Measurements from ENCODE around the gene MAP4K3. TPM values are rescaled to one million over a fixed set of nuclear protein-coding genes. Genes with fewer than 3 reads are reported as not detected.
"Not testable (repeated sequence)": the region's sequence is repeated elsewhere in the genome, so short reads cannot be mapped to it uniquely, and the experiment has no call there.

Gene MAP4K3
- total RNA-seq, 1 donor from 2014 or later = 32.3 TPM

DNA sequence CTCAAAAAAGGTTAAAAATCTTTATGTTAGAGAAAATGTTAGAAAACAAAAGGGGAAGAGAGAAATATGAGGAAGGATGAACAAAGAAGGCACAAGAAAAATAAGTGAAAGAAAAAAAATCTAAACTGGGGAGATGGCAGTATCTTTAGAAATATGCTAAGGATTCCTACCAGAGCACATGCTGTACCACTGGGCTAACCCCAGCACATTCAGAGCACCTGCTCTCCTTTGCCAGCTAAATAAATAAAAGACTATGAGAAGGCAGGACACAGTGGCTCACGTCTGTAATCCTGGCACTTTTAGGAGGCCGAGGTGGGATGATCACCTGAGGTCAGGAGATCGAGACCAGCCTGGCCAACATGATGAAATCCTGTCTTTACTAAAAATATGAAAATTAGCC lies 101.2 kb downstream of the MAP4K3 start:
- ATAC-seq = no peak
- no peak for DNase-seq (ENCODE audit: missing footprints)
- intact Hi-C loops (cut with DNase I) = no loop called here

DNA sequence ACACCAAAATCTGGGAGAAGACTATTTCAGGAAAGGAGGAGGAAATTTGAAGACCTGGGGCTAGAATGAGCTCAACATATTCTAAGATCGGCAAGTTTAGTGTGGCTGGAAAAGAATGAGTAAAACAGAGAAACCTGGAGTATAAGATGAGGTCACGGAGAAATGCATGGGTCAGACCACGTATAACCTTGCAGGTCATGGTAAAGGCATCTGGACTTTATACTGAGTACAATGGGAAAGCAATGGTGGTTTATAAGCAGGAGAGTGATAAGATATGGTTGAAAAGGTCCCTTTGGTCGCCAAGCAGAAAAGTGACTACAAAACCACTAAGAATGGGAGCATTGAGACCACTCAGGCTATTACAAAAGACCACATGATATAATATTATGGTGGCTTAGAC lies 102.1 kb downstream of the MAP4K3 start:
- ATAC-seq (no peak), DNase-seq (ENCODE audit: missing footprints) (no peak)
- intact Hi-C loops (cut with DNase I) = no loop called here

DNA sequence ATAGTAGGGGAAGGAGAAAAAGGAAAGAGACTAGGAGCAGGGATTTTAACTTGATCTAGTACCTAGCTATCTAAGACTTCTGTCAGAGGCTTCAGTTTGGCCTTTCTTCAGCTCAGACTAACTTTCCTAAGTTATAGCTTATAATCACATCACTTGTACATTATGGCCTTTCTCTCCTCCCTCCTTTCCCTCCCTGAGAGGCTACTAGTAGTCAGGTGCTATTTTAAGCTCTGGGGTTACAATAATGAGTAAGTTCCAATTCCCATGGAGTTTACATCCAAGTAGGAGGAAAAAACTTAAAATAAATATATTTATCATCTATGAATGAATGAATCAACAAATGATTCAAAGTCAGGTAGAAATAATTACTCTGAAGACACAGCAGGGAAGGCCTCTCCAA lies 102.6 kb downstream of the MAP4K3 start:
- intact Hi-C loops (cut with DNase I) = no loop called here
- ATAC-seq (no peak), DNase-seq (ENCODE audit: missing footprints) (no peak)

GRCh38 chr2:39326644-39327043 lies 110.4 kb downstream of the MAP4K3 start:
- ATAC-seq (no peak), DNase-seq (ENCODE audit: missing footprints) (no peak)
- intact Hi-C loops (cut with DNase I) = no loop called here

DNA sequence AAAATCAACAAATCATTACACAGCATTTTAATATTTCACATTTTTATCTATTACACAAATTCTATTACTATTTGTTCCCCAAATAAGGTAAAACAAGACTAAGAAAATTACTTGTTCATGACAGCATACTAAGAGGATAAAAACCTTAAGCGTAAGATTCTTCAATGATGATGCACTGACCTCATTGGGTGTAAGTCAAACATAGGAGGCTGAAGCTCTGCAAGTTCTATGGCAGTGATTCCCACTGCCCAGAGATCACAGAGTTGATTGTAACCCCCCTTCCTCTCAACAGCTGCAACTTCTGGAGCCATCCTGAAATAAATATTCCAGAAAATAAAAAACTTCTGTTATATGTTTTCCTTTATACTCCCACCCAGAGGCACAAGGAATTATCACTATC lies 111.1 kb downstream of the MAP4K3 start:
- ATAC-seq (no peak), DNase-seq (ENCODE audit: missing footprints) (no peak)
- intact Hi-C loops (cut with DNase I) = no loop called here

GRCh38 chr2:39321056-39322035 lies 115.7 kb downstream of the MAP4K3 start:
- intact Hi-C loops (cut with DNase I) = not testable (repeated sequence)

GRCh38 chr2:39320162-39320561 lies 116.9 kb downstream of the MAP4K3 start:
- DNase-seq (ENCODE audit: missing footprints) (no peak), ATAC-seq (no peak)
- intact Hi-C loops (cut with DNase I) = no loop called here

More at GRCh38 chr2:39321056-39322035, 115.7 kb downstream of the MAP4K3 start:
- not testable (repeated sequence) for DNase-seq (ENCODE audit: missing footprints); ATAC-seq

- DNase-seq (ENCODE audit: missing footprints) (no peak), ATAC-seq (no peak)
- intact Hi-C loops (cut with DNase I) = no loop called here
Measured at GRCh38 chr2:39313575-39313974, 123.5 kb downstream of the MAP4K3 start.

- DNase-seq (ENCODE audit: missing footprints) = no peak
- ATAC-seq = no peak
- intact Hi-C loops (cut with DNase I) = no loop called here
Measured at GRCh38 chr2:39311469-39311868, 125.6 kb downstream of the MAP4K3 start.

- intact Hi-C loops (cut with DNase I) = loop anchor here (10.0 kb wide), 1 partner anchor 126 kb away; the partner anchor contains the start of gene MAP4K3
- DNase-seq (ENCODE audit: missing footprints) = no peak
- no peak for ATAC-seq
Measured at GRCh38 chr2:39308778-39309177, 128.3 kb downstream of the MAP4K3 start.

DNA sequence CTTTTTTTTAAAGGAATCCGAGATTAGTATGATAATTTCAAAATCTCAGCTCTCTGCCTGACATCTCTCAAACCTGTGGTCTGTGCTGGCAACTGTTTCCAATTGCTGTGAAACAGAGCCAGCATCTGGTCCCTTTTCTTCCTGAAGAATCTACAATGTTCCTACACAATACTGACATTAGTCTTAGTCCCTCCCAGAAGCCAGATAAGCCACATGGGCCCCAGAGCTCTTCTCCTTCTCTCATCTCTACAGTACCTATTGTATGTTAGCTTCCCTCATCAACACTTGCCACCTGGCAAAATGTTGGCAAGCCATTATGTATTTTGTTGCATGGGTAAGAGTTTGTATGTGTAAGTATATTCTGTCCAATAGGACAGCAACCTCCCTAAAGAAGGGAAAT lies 130.5 kb downstream of the MAP4K3 start:
- no peak for DNase-seq (ENCODE audit: missing footprints)
- intact Hi-C loops (cut with DNase I) = loop anchor here (10.0 kb wide), 1 partner anchor 128 kb away; the partner anchor contains the start of gene MAP4K3
- ATAC-seq = no peak

GRCh38 chr2:39304729-39305128 lies 132.4 kb downstream of the MAP4K3 start:
- ATAC-seq (no peak), DNase-seq (ENCODE audit: missing footprints) (no peak)
- intact Hi-C loops (cut with DNase I) = loop anchor here (10.0 kb wide), 1 partner anchor 130 kb away; the partner anchor contains the start of gene MAP4K3

DNA sequence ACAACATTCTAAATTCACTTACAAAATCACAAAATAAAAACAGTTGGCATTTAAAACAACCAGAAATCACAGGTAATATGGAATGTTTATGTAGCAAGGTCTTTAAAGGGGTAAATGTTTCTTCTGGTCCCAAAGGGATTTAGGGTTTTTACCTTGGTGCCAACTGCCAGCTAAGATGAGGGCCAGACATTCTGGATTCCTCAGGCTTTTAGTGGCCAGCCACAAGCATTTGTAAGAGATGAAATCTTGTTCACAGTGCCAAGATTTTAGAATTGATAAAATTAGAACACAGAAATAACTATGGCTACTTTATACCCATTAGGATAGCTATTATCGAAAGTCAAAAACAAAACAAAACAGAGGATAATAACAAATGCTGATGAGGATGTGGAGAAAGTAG lies 132.9 kb downstream of the MAP4K3 start:
- DNase-seq (ENCODE audit: missing footprints) (no peak), ATAC-seq (no peak)
- intact Hi-C loops (cut with DNase I) = loop anchor here (10.0 kb wide), 1 partner anchor 131 kb away; the partner anchor contains the start of gene MAP4K3

GRCh38 chr2:39301352-39301751 lies 135.7 kb downstream of the MAP4K3 start:
- DNase-seq (ENCODE audit: missing footprints) (no peak), ATAC-seq (no peak)
- intact Hi-C loops (cut with DNase I) = loop anchor here (10.0 kb wide), 1 partner anchor 133 kb away; the partner anchor contains the start of gene MAP4K3

DNA sequence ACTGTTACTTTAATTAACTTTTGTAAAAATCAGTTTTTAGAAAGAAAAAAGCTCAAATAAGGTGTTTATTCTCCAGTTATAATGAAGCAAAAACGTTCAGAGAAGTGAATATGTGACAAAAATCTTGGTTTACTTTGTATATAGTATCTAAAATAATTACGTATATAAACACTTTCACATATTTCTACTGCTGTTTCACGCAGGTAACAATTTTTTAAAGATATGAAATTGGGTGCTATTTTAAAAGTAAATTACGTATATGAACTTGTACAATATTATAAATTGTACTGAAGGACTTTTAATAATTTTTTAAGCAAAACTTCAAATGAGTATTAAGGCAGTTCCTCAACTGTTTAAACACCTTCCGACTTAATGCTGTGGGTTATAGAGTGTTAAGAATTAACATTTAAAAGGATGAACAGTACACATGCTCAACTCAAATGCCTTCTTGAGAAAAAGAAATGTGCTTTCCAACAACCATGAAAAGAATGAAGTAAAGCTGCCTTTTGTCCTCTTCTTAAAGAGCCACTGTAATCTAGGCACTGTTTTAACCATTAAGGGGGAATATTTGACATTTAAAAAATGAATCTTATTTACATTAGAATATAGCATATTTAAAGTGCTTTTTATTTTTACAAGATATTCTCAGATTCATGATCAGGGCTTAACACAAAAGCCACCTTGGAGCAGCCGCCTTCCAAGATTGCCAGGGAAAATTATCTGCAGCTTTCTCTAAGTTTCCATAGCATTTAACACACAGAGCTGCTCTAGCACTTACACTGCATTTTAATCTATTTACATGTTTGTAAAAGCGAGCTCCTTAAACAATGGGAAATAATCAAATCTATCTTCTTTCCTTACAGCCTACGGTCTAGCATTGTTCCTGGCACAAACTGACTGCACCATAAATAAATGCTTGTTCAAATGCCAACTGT lies 136.8 kb downstream of the MAP4K3 start:
- intact Hi-C loops (cut with DNase I) = loop anchor here (10.0 kb wide), 1 partner anchor 134 kb away; the partner anchor contains the start of gene MAP4K3
- ATAC-seq (no peak), DNase-seq (ENCODE audit: missing footprints) (no peak)

- ATAC-seq = no peak
- intact Hi-C loops (cut with DNase I) = no loop called here
Measured at GRCh38 chr2:39290433-39290832, 146.7 kb downstream of the MAP4K3 start.

GRCh38 chr2:39289609-39290008 lies 147.5 kb downstream of the MAP4K3 start:
- DNase-seq (ENCODE audit: missing footprints) (no peak), ATAC-seq (no peak)
- intact Hi-C loops (cut with DNase I) = no loop called here

More at GRCh38 chr2:39290433-39290832, 146.7 kb downstream of the MAP4K3 start:
- DNase-seq (ENCODE audit: missing footprints) = no peak

GRCh38 chr2:39283561-39283960 lies 153.5 kb downstream of the MAP4K3 start:
- DNase-seq (ENCODE audit: missing footprints) (no peak), ATAC-seq (no peak)
- intact Hi-C loops (cut with DNase I) = no loop called here

GRCh38 chr2:39281391-39281790 lies 155.7 kb downstream of the MAP4K3 start:
- ATAC-seq = no peak
- intact Hi-C loops (cut with DNase I) = no loop called here
- no peak for DNase-seq (ENCODE audit: missing footprints)

Data from Right ventricle myocardium inferior (tissue), 1 donor.